ENCODE results near the gene CSNK1E. TPM values are rescaled to one million over a fixed set of nuclear protein-coding genes. Genes with fewer than 3 reads are reported as not detected.

CSNK1E gene
- total and polyA plus RNA-seq, 9 of the 15 experiments (the other 6 are each of a cell fraction or from before 2014, with no cell fraction given): 2.7 to 70.0 (median 41.3) TPM

- TF ChIP-seq, protein P1, sequence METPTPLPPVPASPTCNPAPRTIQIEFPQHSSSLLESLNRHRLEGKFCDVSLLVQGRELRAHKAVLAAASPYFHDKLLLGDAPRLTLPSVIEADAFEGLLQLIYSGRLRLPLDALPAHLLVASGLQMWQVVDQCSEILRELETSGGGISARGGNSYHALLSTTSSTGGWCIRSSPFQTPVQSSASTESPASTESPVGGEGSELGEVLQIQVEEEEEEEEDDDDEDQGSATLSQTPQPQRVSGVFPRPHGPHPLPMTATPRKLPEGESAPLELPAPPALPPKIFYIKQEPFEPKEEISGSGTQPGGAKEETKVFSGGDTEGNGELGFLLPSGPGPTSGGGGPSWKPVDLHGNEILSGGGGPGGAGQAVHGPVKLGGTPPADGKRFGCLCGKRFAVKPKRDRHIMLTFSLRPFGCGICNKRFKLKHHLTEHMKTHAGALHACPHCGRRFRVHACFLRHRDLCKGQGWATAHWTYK (CRISPR knock-in tag; IDR thresholded peaks at IDR 0.05): 0 out of 2 replicates have a peak, but pooled peaks have one; percentile 30
- TF ChIP-seq RFX5 (IDR thresholded peaks at IDR 0.05; ENCODE audit: low read depth, low read length) (no peak), ZNF146 (CRISPR knock-in tag; IDR thresholded peaks at IDR 0.05; ENCODE audit: unreplicated experiment) (no peak), GATA2 (CRISPR knock-in tag; IDR thresholded peaks at IDR 0.05) (no peak), RHOXF2B (CRISPR knock-in tag; conservative IDR thresholded peaks at IDR 0.05) (no peak), SRSF3 (IDR thresholded peaks at IDR 0.05; ENCODE audit: insufficient read depth, low read length) (no peak), ZNF507 (tag; conservative IDR thresholded peaks at IDR 0.05) (no peak), CXXC5 (CRISPR knock-in tag; IDR thresholded peaks at IDR 0.05) (peak; percentile 69; the same call in 1 of the 2 replicates), BRCA1 (IDR thresholded peaks at IDR 0.05) (no peak), BRCA1 (CRISPR knock-in tag; IDR thresholded peaks at IDR 0.05) (no peak), RB1 (IDR thresholded peaks at IDR 0.05; ENCODE audit: low read depth) (no peak), TCF3 (CRISPR knock-in tag; IDR thresholded peaks at IDR 0.05) (no peak), HCFC1 (IDR thresholded peaks at IDR 0.05; ENCODE audit: low read depth, low read length) (no peak), PHF8 (IDR thresholded peaks at IDR 0.05; ENCODE audit: borderline replicate concordance, low read length) (peak; percentile 33; the same call in 1 of the 2 replicates), KAT2B (IDR thresholded peaks at IDR 0.05; ENCODE audit: low read depth, low read length) (no peak), HIVEP1 (CRISPR knock-in tag; IDR thresholded peaks at IDR 0.05) (no peak), NR3C1 (CRISPR knock-in tag; IDR thresholded peaks at IDR 0.05) (no peak), BRD9 (IDR thresholded peaks at IDR 0.05; ENCODE audit: low read depth, partially characterized antibody) (peak; percentile 86)
- TF ChIP-seq, protein P2, sequence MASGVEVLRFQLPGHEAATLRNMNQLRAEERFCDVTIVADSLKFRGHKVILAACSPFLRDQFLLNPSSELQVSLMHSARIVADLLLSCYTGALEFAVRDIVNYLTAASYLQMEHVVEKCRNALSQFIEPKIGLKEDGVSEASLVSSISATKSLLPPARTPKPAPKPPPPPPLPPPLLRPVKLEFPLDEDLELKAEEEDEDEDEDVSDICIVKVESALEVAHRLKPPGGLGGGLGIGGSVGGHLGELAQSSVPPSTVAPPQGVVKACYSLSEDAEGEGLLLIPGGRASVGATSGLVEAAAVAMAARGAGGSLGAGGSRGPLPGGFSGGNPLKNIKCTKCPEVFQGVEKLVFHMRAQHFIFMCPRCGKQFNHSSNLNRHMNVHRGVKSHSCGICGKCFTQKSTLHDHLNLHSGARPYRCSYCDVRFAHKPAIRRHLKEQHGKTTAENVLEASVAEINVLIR (CRISPR knock-in tag; IDR thresholded peaks at IDR 0.05): no peak
- TF ChIP-seq, protein P3, sequence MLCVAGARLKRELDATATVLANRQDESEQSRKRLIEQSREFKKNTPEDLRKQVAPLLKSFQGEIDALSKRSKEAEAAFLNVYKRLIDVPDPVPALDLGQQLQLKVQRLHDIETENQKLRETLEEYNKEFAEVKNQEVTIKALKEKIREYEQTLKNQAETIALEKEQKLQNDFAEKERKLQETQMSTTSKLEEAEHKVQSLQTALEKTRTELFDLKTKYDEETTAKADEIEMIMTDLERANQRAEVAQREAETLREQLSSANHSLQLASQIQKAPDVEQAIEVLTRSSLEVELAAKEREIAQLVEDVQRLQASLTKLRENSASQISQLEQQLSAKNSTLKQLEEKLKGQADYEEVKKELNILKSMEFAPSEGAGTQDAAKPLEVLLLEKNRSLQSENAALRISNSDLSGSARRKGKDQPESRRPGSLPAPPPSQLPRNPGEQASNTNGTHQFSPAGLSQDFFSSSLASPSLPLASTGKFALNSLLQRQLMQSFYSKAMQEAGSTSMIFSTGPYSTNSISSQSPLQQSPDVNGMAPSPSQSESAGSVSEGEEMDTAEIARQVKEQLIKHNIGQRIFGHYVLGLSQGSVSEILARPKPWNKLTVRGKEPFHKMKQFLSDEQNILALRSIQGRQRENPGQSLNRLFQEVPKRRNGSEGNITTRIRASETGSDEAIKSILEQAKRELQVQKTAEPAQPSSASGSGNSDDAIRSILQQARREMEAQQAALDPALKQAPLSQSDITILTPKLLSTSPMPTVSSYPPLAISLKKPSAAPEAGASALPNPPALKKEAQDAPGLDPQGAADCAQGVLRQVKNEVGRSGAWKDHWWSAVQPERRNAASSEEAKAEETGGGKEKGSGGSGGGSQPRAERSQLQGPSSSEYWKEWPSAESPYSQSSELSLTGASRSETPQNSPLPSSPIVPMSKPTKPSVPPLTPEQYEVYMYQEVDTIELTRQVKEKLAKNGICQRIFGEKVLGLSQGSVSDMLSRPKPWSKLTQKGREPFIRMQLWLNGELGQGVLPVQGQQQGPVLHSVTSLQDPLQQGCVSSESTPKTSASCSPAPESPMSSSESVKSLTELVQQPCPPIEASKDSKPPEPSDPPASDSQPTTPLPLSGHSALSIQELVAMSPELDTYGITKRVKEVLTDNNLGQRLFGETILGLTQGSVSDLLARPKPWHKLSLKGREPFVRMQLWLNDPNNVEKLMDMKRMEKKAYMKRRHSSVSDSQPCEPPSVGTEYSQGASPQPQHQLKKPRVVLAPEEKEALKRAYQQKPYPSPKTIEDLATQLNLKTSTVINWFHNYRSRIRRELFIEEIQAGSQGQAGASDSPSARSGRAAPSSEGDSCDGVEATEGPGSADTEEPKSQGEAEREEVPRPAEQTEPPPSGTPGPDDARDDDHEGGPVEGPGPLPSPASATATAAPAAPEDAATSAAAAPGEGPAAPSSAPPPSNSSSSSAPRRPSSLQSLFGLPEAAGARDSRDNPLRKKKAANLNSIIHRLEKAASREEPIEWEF (CRISPR knock-in tag; IDR thresholded peaks at IDR 0.05): no peak
Measured at GRCh38 chr22:38317995-38318715, 922 bp upstream of the CSNK1E start (continued).
